Stimulated activated CD8-positive, alpha-beta memory T cell treated with anti-CD3 and anti-CD28 coated beads, Interleukin-15, amount 100 ng/mL, for 48 hours (primary cell): ENCODE data around the gene CERS1.
A peak's percentile ranks its signal among the peaks of the same experiment; 100 is the strongest.

Experiments
- DNase-seq, 2 donors: peaks; one replicate each; pipeline ENCODE4 v3.0.0-alpha.2; 2020; ENCODE audit warnings: low read depth in 2 of 2

The CERS1 gene

DNA sequence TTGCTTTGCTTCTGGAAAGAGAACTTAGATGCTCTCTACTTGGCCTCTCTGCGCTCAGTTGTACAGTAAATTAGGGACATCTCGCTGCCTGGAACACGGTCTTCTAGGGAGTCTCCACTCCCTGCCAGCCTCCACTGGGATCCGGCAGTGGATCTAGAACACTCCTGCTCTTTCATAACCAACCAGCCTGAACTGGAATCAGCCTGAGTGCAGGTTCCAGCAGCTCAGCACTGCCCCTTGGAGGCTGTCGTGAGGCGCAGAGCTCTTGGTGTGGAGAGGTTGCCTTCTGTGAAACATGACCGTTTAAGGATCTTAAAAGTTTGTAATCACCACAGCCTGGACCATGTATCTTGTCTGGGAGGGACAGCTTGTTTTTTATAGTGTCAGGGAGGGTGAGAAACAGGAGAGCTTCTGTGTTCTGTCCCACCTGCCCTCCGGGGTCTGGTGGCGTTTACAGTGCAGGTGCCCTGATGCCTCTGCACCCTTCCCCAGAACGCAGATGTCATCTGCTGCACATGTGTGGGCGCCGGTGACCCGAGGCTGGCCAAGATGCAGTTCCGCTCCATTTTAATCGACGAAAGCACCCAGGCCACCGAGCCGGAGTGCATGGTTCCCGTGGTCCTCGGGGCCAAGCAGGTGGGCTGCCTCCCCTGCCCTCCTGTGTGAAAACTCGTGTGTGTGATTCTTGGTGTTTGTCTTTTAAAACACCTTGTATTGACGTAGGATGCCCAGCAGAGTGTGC is 39.4 kb downstream of the CERS1 start:
- DNase-seq: no peak

- no peak for DNase-seq
These were observed 40.1 kb downstream of the CERS1 start for GRCh38 chr19:18855647-18856384.

DNA sequence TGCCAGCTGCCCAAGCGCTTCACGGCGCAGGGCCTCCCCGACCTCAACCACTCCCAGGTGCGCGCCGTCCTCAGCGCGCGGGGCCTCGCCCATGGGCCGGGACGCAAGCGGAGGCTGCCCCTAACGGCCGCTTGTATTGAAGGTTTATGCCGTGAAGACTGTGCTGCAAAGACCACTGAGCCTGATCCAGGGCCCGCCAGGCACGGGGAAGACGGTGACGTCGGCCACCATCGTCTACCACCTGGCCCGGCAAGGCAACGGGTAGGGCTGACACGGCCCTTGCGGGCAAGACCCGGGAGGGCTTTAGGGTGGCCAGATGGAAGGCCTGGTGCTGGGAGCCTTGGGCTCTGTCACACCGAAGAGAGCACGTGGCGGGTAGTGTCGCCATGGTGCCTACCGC is 41.0 kb downstream of the CERS1 start:
- no peak for DNase-seq

DNA sequence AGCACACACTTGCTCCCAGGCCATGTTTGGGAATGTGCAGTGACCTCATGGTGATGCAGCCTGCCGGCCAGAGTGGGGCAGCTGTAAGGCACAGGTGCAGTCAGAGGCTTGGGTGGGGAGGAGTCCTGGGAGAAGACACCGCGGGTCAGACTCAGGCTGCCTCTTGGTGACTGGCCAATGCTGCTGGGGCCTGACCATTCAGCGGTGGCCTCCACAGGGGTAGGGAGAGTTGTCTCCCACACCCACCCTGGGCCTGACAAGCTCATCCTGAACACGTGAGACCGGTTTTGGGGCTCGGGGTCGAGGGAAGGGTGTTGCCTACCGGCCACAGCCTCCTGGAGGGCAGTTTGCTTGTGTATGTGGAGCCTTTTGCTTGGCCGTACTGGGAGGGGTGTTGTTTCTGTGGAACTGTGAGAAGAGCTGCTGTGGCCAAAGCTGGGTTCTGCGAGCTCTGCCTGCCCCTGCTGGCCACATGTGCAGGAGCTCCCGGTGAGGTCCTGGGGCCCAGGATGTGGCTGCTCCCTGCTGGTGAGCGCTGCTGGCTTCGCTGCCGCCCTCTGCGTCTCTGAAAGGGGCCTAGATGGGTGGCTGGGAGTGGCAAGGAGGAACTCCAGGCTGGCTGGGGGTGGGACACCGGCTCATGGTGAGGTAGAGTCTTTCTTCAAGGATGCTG is 42.1 kb downstream of the CERS1 start:
- DNase-seq: no peak

DNA sequence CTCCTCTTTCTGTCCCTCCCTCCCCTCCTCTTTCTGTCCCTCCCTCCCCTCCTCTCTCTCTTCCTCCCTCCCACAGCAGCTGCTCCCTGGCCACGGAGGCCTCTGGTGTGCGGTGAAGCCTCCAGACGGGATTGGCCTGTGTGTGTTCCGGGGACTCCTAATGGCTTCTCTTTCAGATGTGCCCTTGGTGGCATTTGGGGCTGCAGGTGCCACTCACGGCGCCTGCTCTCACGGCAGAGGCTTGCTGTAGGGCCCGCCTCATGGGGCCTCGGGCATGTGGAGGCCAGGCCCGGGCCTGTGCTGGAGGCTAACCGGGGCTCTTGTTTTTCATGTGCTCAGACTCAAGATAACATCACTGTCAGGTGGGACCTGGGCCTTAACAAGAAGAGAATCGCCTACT is 43.3 kb downstream of the CERS1 start:
- no peak for DNase-seq

DNA sequence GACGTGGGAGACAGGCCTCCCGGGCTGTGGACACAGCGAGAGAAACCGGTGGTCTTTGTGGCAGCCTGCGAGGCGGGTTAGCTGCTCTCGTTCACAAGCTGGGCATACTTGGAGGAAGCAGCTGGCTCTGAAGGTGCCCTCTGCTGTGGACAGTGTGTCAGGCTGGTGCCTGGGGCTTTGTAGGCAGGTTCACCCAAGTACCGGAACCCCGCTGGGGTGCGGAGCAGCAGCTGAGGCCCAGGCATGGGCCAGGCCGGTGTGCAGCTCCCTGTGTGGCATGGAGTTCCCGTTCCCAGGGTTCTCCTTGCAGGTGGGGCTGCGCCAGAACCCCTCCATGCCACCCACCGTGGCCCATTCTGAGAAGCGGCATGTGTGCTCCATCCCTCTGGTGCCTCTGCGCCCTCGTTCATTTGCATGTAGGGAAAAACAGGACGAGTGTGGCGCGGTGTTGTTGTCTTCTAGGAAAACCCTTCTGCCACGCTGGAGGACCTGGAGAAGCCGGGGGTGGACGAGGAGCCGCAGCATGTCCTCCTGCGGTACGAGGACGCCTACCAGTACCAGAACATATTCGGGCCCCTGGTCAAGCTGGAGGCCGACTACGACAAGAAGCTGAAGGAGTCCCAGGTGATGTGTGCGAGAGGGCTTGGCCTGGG is 44.2 kb downstream of the CERS1 start:
- DNase-seq: no peak

GRCh38 chr19:18850471-18851375 is 45.2 kb downstream of the CERS1 start:
- no peak for DNase-seq

DNA sequence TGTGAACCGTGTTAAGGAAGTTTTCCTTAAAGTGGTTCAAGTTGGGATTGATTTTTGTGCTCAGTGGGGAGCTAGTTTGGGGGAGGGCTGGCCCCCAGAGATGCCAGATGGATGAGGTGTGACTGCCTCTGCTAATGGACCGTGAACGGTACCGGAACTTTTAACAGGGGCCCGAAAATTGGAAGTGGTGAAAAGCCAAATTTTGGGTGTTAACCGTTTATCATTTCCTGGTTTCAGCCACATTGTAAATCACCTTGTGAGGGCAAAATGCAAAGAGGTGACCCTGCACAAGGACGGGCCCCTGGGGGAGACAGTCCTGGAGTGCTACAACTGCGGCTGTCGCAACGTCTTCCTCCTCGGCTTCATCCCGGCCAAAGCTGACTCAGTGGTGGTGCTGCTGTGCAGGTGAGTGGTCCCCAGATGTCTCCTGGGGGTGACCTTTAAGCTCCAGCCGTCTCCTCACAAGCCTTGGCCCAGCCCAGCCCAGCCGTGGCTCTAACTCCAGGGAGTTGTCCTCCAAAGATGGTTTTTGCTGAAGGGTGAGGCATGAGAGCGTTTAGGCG is 46.0 kb downstream of the CERS1 start:
- DNase-seq: no peak

GRCh38 chr19:18848878-18849661 is 46.9 kb downstream of the CERS1 start:
- DNase-seq: peak in 1 of 2 donors; percentile 53

DNA sequence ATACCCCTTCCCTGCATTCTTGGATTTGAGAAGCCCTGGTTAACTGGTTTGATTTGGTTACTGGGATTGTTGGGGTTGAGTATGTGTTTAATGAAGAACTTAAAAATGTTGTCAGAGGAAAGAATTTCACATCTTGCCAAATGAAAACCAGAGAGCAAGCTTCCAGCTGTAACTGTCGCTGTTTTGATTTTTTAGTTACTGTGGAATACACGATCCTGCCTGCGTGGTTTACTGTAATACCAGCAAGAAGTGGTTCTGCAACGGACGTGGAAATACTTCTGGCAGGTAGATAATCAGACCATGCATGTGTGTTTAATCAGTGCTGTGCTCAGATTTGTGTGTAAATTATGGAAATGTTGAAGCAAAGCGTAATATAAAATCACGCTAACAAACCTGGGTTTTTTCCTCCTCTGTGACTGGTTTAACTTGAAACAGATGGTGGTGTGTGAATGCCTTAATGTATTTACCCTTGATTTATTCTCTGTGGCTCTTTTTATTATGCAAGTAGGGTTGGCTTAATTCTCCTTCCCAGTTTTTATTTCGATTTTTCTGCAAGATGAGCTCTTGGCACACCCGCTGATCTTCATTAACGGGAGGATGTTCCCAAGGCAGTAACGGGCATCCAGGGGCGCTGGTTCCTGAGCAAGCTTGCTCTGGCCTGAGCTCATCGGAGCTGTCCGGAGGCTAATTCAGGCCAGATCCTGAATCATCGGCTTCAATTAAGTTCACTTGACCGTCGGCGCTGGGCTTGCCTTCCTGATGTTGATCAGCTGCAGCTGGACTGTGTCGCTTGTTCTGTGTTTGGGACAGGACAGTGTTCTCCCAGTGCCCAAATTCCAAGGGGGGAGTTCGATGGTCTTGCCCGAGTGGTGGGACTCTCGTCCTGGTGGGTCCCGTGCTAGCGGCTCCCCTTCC is 48.2 kb downstream of the CERS1 start:
- DNase-seq: no peak

GRCh38 chr19:18846862-18847548 is 49.0 kb downstream of the CERS1 start:
- DNase-seq: peak; percentile 34 to 37

DNA sequence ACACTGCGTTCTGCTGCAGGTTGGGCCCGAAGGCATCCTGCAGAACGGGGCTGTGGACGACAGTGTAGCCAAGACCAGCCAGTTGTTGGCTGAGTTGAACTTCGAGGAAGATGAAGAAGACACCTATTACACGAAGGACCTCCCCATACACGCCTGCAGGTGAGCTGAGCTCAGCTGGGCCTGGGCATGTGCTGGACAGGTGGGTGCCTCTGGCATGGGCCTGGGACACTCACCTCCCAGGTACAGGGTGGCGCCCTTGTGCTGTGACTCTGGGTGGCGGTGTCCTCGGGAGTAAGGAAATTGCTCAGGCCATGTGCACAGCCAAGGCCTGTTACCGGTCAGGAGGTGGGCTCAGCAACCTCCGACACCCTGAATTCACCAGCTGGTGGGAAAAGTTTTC is 50.0 kb downstream of the CERS1 start:
- no peak for DNase-seq

GRCh38 chr19:18844806-18845329 is 51.1 kb downstream of the CERS1 start:
- DNase-seq: no peak

DNA sequence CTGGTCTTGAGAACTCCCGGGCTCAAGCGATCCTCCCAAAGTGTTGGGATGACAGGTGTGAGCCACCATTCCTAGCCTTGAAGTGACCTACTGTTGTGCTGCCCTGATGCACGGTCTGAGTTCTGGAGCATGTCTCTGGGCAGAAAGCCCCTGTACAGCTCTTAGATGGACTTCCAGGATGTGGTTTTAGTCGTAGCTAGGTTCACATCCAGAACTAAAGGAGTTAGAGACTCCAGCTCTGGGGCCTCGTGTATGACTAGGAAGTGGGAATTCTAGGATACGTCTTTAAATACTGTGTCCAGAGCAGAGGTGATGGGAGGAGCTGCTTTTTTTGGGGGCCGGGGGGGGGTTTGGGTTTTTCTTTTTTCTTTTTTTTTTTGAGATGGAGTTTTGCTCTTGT is 52.0 kb downstream of the CERS1 start:
- no peak for DNase-seq

DNA sequence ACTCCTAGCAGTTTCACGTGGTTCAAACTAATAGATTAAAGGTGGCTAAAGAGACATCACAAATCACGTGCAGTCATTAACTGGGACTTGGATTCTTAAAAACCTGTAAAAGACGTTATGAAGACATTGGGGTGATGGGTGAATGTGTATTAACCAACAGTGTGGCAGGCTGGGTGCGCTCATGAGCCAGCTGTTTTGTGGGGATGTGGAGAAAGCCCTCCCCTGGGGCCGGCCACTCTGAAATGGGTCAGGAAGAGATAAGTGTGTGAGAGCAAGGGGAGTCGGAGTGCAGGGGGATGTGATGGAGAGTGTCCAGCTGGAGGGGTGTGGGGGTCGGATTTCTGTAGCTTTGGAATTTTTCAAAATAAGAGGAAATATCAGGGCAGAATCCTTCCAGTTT is 53.8 kb downstream of the CERS1 start:
- no peak for DNase-seq

- DNase-seq: no peak
These were observed 54.6 kb downstream of the CERS1 start for GRCh38 chr19:18841400-18841799.

- DNase-seq: no peak
These were observed 55.4 kb downstream of the CERS1 start for GRCh38 chr19:18840288-18841267.
